Mammary epithelial cell (primary cell): ENCODE data around the gene GLCE.

Experiments
- CTCF ChIP-seq, 2 donors: IDR thresholded peaks in 1 of 2; conservative IDR thresholded peaks in 1 of 2; 2 replicates each; pipeline ENCODE4 v1.5.1; 2011 to 2012; ENCODE audit warnings: inconsistent platforms in 2 of 2, low read length in 2 of 2, mild to moderate bottlenecking in 2 of 2, control low read depth in 1 of 2, low read depth in 1 of 2; ENCODE audit not compliant: insufficient read depth in 1 of 2; ENCODE audit errors: extremely low read depth in 1 of 2
- EZH2 ChIP-seq: IDR thresholded peaks from 2 replicates; pipeline ENCODE4 v1.6.1; 2012; ENCODE audit warnings: low read length, inconsistent platforms, borderline replicate concordance

- no peak for TF ChIP-seq CTCF (conservative IDR thresholded peaks at IDR 0.05 in 1 of 2, IDR thresholded peaks at IDR 0.05 in 1 of 2; ENCODE audit: extremely low read depth in 1 of 2, insufficient read depth in 1 of 2, low read depth in 1 of 2, low read length in 2 of 2)
- TF ChIP-seq EZH2, result no peak
These were observed 28.0 kb upstream of the GLCE start for GRCh38 chr15:69132430-69132829.
